Neuronal stem cell (in vitro differentiated cells): ENCODE measurements around the gene RIIAD1.

Source experiments
- DNase-seq: peaks from one replicate; pipeline ENCODE4 v3.0.0-alpha.2; 2013; ENCODE audit warnings: low spot score
- H2AFZ ChIP-seq: one replicate; pipeline ENCODE4 v1.6.1; 2013; ENCODE audit warnings: mild to moderate bottlenecking, low read length, inconsistent platforms
- H2AK5ac ChIP-seq: 2 replicates; pipeline ENCODE4 v1.6.1; 2013; ENCODE audit warnings: low read depth, mild to moderate bottlenecking, inconsistent platforms, low read length, moderate library complexity, mixed read lengths
- H2BK120ac ChIP-seq: 2 replicates; pipeline ENCODE4 v1.6.1; 2013; ENCODE audit warnings: low read depth, mild to moderate bottlenecking, inconsistent platforms, low read length, moderate library complexity, mixed read lengths
- H2BK12ac ChIP-seq: one replicate; pipeline ENCODE4 v1.6.1; 2013; ENCODE audit warnings: low read length, inconsistent platforms
- H2BK15ac ChIP-seq: 2 replicates; pipeline ENCODE4 v1.6.1; 2013; ENCODE audit warnings: mild to moderate bottlenecking, low read length, inconsistent platforms, mixed read lengths
- H2BK5ac ChIP-seq: one replicate; pipeline ENCODE4 v1.6.1; 2013; ENCODE audit warnings: inconsistent platforms, mild to moderate bottlenecking, low read length, moderate library complexity
- H3K14ac ChIP-seq: one replicate; pipeline ENCODE4 v1.6.1; 2013; ENCODE audit warnings: low read length, inconsistent platforms
- H3K18ac ChIP-seq: 2 replicates; pipeline ENCODE4 v1.6.1; 2013; ENCODE audit warnings: low read length, inconsistent platforms
- H3K23ac ChIP-seq: 2 replicates; pipeline ENCODE4 v1.6.1; 2013; ENCODE audit warnings: low read depth, mild to moderate bottlenecking, mixed read lengths, low read length, inconsistent platforms; ENCODE audit not compliant: poor library complexity
- H3K27ac ChIP-seq: replicated peaks from 3 replicates; pipeline ENCODE4 v1.5.1; 2013; ENCODE audit warnings: low read length, inconsistent platforms
- H3K27me3 ChIP-seq, 3 experiments: 2 replicates each; pipeline ENCODE4 v1.6.1; 2013; ENCODE audit warnings: low read length in 3 of 3, mild to moderate bottlenecking in 2 of 3, inconsistent platforms in 1 of 3, low read depth in 1 of 3, mixed read lengths in 1 of 3, moderate library complexity in 1 of 3; ENCODE audit not compliant: control insufficient read depth in 3 of 3, insufficient read depth in 3 of 3
- H3K36me3 ChIP-seq, 2 donors: replicated peaks in 1 of 2; 2 replicates each; pipeline ENCODE4 v1.6.1; 2013; ENCODE audit warnings: low read length in 2 of 2; ENCODE audit not compliant: control insufficient read depth in 2 of 2, insufficient read depth in 2 of 2
- H3K4ac ChIP-seq: 2 replicates; pipeline ENCODE4 v1.6.1; 2013; ENCODE audit warnings: inconsistent platforms, mild to moderate bottlenecking, low read length, moderate library complexity
- H3K4me1 ChIP-seq, 2 donors: 1 replicate in 1 of 2; 2 replicates in 1 of 2; pipeline ENCODE4 v1.6.1; 2013; ENCODE audit warnings: low read length in 2 of 2, low read depth in 1 of 2; ENCODE audit not compliant: control insufficient read depth in 2 of 2, insufficient read depth in 1 of 2
- H3K4me2 ChIP-seq: one replicate; pipeline ENCODE4 v1.6.1; 2013; ENCODE audit warnings: mild to moderate bottlenecking, low read length, inconsistent platforms; ENCODE audit not compliant: insufficient read depth, poor library complexity, severe bottlenecking
- H3K4me3 ChIP-seq, 2 donors: 2 replicates each; pipeline ENCODE4 v1.5.1; 2013; ENCODE audit warnings: low read length in 2 of 2, mild to moderate bottlenecking in 2 of 2, inconsistent platforms in 1 of 2, moderate library complexity in 1 of 2
- H3K79me1 ChIP-seq: one replicate; pipeline ENCODE4 v1.6.1; 2013; ENCODE audit warnings: low read depth, mild to moderate bottlenecking, inconsistent platforms, low read length, moderate library complexity
- H3K9ac ChIP-seq: one replicate; pipeline ENCODE4 v1.6.1; 2013; ENCODE audit warnings: mild to moderate bottlenecking, low read depth, low read length, inconsistent platforms; ENCODE audit not compliant: poor library complexity
- H3K9me3 ChIP-seq, 2 donors: replicated peaks in 1 of 2; 2 replicates each; pipeline versions ENCODE3 to v1.6.1; 2013; ENCODE audit warnings: low read length in 2 of 2, mild to moderate bottlenecking in 2 of 2, inconsistent platforms in 1 of 2, low read depth in 1 of 2, mixed read lengths in 1 of 2, moderate library complexity in 1 of 2; ENCODE audit not compliant: control insufficient read depth in 2 of 2, insufficient read depth in 1 of 2
- H4K8ac ChIP-seq: one replicate; pipeline ENCODE4 v1.6.1; 2013; ENCODE audit warnings: low read depth, mild to moderate bottlenecking, inconsistent platforms, low read length, moderate library complexity
- H4K91ac ChIP-seq: one replicate; pipeline ENCODE4 v1.6.1; 2013; ENCODE audit warnings: low read length, low read depth, mild to moderate bottlenecking, inconsistent platforms; ENCODE audit not compliant: poor library complexity
- WGBS, 2 donors: extraction: QIAGEN DNeasy Blood & Tissue Kit; methylation state at CpG; one replicate each; pipeline ENCODE4 v1.1.7; 2013; ENCODE audit warnings: missing lambda C conversion rate in 2 of 2, mixed read lengths in 1 of 2; ENCODE audit not compliant: insufficient read length in 2 of 2, insufficient replicate concordance in 1 of 2; ENCODE audit errors: extremely low coverage in 2 of 2; 5-methylcytosine and 5-hydroxymethylcytosine counted together

RIIAD1 gene

DNA sequence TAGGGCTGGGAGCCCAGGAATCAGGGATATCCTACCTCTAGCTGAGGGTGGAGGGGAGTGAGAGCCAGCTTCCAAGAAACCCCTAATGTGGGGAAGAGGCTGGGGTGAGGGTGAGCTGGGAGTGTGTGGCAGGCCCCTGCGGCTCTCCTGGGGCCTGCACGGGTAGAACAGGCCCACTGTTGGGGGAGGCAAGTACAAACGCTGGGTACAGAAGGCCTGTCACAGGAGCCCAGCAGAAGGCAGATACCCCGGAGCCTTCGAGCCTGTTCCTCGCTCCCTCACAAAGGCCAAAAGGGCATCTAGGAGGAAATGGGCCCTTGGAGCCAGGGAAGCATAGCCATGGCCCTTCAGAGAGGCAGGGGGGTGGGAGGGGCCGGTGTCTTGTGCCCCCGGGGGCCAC, 18.4 kb upstream of the RIIAD1 start:
- H3K4me1 ChIP-seq, result peaks cover 0 to 12% of the 10 kb centered on the region in 2 donors
- H3K9me3 ChIP-seq, result no peaks in the 10 kb centered on the region
- no peak overlapping the region for H3K4me3 ChIP-seq
- H2BK120ac ChIP-seq, result no peak overlapping the region
- H2BK12ac ChIP-seq, result no peak overlapping the region
- no peak overlapping the region for H3K18ac ChIP-seq
- no peak overlapping the region for H3K27ac ChIP-seq
- no peak overlapping the region for H2AFZ ChIP-seq
- no peak overlapping the region for H3K23ac ChIP-seq
- H3K14ac ChIP-seq, result no peak overlapping the region
- no CpG with 5 or more reads among the region's 8 CpGs for WGBS, 2 donors
- H3K79me1 ChIP-seq, result no peaks in the 10 kb centered on the region
- H3K4ac ChIP-seq, result no peak overlapping the region
- no peak overlapping the region for H3K9ac ChIP-seq
- peaks cover 7 to 45% of the 10 kb centered on the region in 2 donors for H3K36me3 ChIP-seq
- no peak overlapping the region for H4K91ac ChIP-seq
- no peak for DNase-seq
- H2AK5ac ChIP-seq, result no peak overlapping the region
- H4K8ac ChIP-seq, result no peak overlapping the region
- no peak overlapping the region for H3K4me2 ChIP-seq
- no peak overlapping the region for H2BK5ac ChIP-seq
- H3K27me3 ChIP-seq, result no peaks in the 10 kb centered on the region
- H2BK15ac ChIP-seq, result no peak overlapping the region

DNA sequence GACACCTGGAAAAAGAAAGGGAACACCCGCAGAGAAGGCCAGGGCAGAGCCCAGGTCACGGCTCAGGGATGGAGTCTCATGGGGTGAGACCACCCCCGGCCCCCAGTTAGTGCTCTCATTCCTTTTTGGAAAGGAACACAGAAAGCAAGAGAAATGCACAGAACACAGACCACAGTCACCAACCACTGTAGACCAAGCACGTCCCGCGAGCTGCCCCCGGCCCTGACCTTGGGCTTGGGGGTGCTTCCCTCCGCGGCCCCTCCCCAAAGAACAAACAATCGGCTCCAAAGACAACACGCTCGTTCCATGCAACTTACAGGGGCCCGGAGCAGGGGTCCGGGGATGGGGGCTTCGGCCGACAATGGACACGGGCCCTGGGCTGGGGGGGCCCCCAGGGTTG, 17.5 kb upstream of the RIIAD1 start:
- no peak overlapping the region for H3K4me2 ChIP-seq
- no peaks in the 10 kb centered on the region for H3K27me3 ChIP-seq
- H3K4ac ChIP-seq, result no peak overlapping the region
- H3K14ac ChIP-seq, result no peak overlapping the region
- no peak overlapping the region for H3K23ac ChIP-seq
- H3K9ac ChIP-seq, result no peak overlapping the region
- H2BK120ac ChIP-seq, result no peak overlapping the region
- no peak overlapping the region for H3K27ac ChIP-seq
- H3K9me3 ChIP-seq, result no peaks in the 10 kb centered on the region
- H3K36me3 ChIP-seq, result peaks cover 7 to 36% of the 10 kb centered on the region in 2 donors
- no peak overlapping the region for H3K18ac ChIP-seq
- no peak overlapping the region for H2AFZ ChIP-seq
- H4K8ac ChIP-seq, result no peak overlapping the region
- no peak overlapping the region for H3K4me3 ChIP-seq
- WGBS, 2 donors, result no CpG with 5 or more reads among the region's 17 CpGs
- H3K4me1 ChIP-seq, result peaks cover 0 to 18% of the 10 kb centered on the region in 2 donors
- H2BK15ac ChIP-seq, result no peak overlapping the region
- no peak for DNase-seq
- H4K91ac ChIP-seq, result no peak overlapping the region
- no peak overlapping the region for H2BK5ac ChIP-seq
- no peak overlapping the region for H2AK5ac ChIP-seq
- no peaks in the 10 kb centered on the region for H3K79me1 ChIP-seq
- no peak overlapping the region for H2BK12ac ChIP-seq

GRCh38 chr1:151704246-151704645, 17.1 kb upstream of the RIIAD1 start:
- Histone ChIP-seq H3K4me1 (peaks cover under 1 to 21% of the 10 kb centered on the region in 2 donors), H3K27ac (no peak overlapping the region), H3K4me3 (no peak overlapping the region), H3K79me1 (no peaks in the 10 kb centered on the region), H3K36me3 (peaks cover 7 to 32% of the 10 kb centered on the region in 2 donors), H3K27me3 (no peaks in the 10 kb centered on the region), H3K18ac (no peak overlapping the region), H3K9ac (no peak overlapping the region), H2BK12ac (no peak overlapping the region), H3K23ac (no peak overlapping the region), H3K4me2 (no peak overlapping the region), H3K14ac (no peak overlapping the region), H2BK15ac (no peak overlapping the region), H3K9me3 (no peaks in the 10 kb centered on the region), H2BK120ac (no peak overlapping the region), H2AFZ (no peak overlapping the region), H3K4ac (no peak overlapping the region), H2BK5ac (no peak overlapping the region), H4K8ac (no peak overlapping the region), H2AK5ac (no peak overlapping the region), H4K91ac (no peak overlapping the region)
- WGBS, 2 donors, result no CpG with 5 or more reads among the region's 4 CpGs
- no peak for DNase-seq

GRCh38 chr1:151705146-151705545, 16.2 kb upstream of the RIIAD1 start:
- H4K8ac ChIP-seq, result no peak overlapping the region
- H3K9ac ChIP-seq, result no peak overlapping the region
- H2BK5ac ChIP-seq, result no peak overlapping the region
- H3K18ac ChIP-seq, result no peak overlapping the region
- no peak overlapping the region for H3K14ac ChIP-seq
- no peak overlapping the region for H2BK12ac ChIP-seq
- H3K4me3 ChIP-seq, result no peak overlapping the region
- no peak for DNase-seq
- H3K4ac ChIP-seq, result no peak overlapping the region
- H2AFZ ChIP-seq, result no peak overlapping the region
- H3K9me3 ChIP-seq, result no peaks in the 10 kb centered on the region
- H3K23ac ChIP-seq, result no peak overlapping the region
- H3K79me1 ChIP-seq, result no peaks in the 10 kb centered on the region
- no peak overlapping the region for H4K91ac ChIP-seq
- H3K4me2 ChIP-seq, result no peak overlapping the region
- no peak overlapping the region for H2AK5ac ChIP-seq
- H3K36me3 ChIP-seq, result peaks cover 7 to 23% of the 10 kb centered on the region in 2 donors
- no peak overlapping the region for H2BK15ac ChIP-seq
- no peaks in the 10 kb centered on the region for H3K27me3 ChIP-seq
- no CpG with 5 or more reads among the region's 7 CpGs for WGBS, 2 donors
- H3K4me1 ChIP-seq, result peaks cover 10 to 30% of the 10 kb centered on the region in 2 donors
- H3K27ac ChIP-seq, result no peak overlapping the region
- no peak overlapping the region for H2BK120ac ChIP-seq
